ENCODE data around the gene COLEC11. TPM values are rescaled to one million over a fixed set of nuclear protein-coding genes. Genes with fewer than 3 reads are reported as not detected.

COLEC11 gene
- total and polyA plus RNA-seq, 2 experiments from 2014 or later, result 21.5 to 22.6 TPM

Small RNA genes within 50 kb of the gene (small RNA-seq; reads per million reads assigned to genes)
- gene TMSB4XP2, result not detected

Other genes starting within 250 kb of the COLEC11 start
- gene EIPR1, start 217.3 kb upstream of the COLEC11 start, total RNA-seq, result 42.3 and 60.9 TPM in 2 replicates
- gene EIPR1, start 217.3 kb upstream of the COLEC11 start, polyA plus RNA-seq, result 26.5 and 27.4 TPM in 2 replicates
- gene TRAPPC12, start 215.4 kb upstream of the COLEC11 start, total RNA-seq, result 38.7 and 61.2 TPM in 2 replicates
- 49.3 and 66.5 TPM in 2 replicates for gene TRAPPC12, start 215.4 kb upstream of the COLEC11 start, polyA plus RNA-seq
- gene ADI1, start 75.6 kb upstream of the COLEC11 start, total RNA-seq, result 97.7 and 106 TPM in 2 replicates
- gene ADI1, start 75.6 kb upstream of the COLEC11 start, polyA plus RNA-seq, result 154 and 204 TPM in 2 replicates
- 15.3 and 16.6 TPM in 2 replicates for gene RNASEH1, start 36.8 kb upstream of the COLEC11 start, total RNA-seq
- gene RNASEH1, start 36.8 kb upstream of the COLEC11 start, polyA plus RNA-seq, result 25.6 and 26.9 TPM in 2 replicates
- gene RPS7, start 19.9 kb upstream of the COLEC11 start, total RNA-seq, result 3,340 and 3,712 TPM in 2 replicates
- gene RPS7, start 19.9 kb upstream of the COLEC11 start, polyA plus RNA-seq, result 400 and 446 TPM in 2 replicates
- gene ALLC, start 63.1 kb downstream of the COLEC11 start, total RNA-seq, result not detected in 2 replicates
- gene ALLC, start 63.1 kb downstream of the COLEC11 start, polyA plus RNA-seq, result not detected in 2 replicates
- gene DCDC2C, start 108.5 kb downstream of the COLEC11 start, total RNA-seq, result not detected in 2 replicates
- gene DCDC2C, start 108.5 kb downstream of the COLEC11 start, polyA plus RNA-seq, result not detected in 2 replicates

Measured in hepatocyte (in vitro differentiated cells).